OCI-LY1 (cell line): ENCODE data around the gene PIGC.

Experiments used
- H2AFZ ChIP-seq: fragments of 200-600 bp; sonication (generic), shearing (Covaris generic); 2 replicates; pipeline ENCODE4 v1.6.0; 2014; ENCODE audit warnings: antibody characterized with exemption, mild to moderate bottlenecking, low read length
- H3F3A ChIP-seq: fragments of 200-600 bp; sonication (generic), shearing (Covaris generic); 2 replicates; pipeline ENCODE4 v1.6.0; 2014; ENCODE audit warnings: mild to moderate bottlenecking, antibody characterized with exemption, low read length, moderate library complexity; ENCODE audit not compliant: insufficient read depth
- H3K27ac ChIP-seq: fragments of 200-600 bp; sonication (generic); 2 replicates; pipeline ENCODE4 v1.5.1; 2014; ENCODE audit warnings: low read length, mixed run types, mild to moderate bottlenecking, low read depth; ENCODE audit not compliant: poor library complexity, severe bottlenecking
- H3K27me3 ChIP-seq: fragments of 200-600 bp; sonication (generic); 2 replicates; pipeline ENCODE4 v1.6.0; 2014; ENCODE audit warnings: antibody characterized with exemption, mild to moderate bottlenecking, low read length, moderate library complexity; ENCODE audit not compliant: insufficient read depth
- H3K36me3 ChIP-seq: fragments of 200-600 bp; sonication (generic); 2 replicates; pipeline ENCODE4 v1.6.1; 2014; ENCODE audit warnings: mild to moderate bottlenecking, antibody characterized with exemption, low read length, moderate library complexity, mixed read lengths; ENCODE audit not compliant: insufficient read depth
- H3K4me1 ChIP-seq: fragments of 200-600 bp; sonication (generic); 2 replicates; pipeline ENCODE4 v1.5.1; 2014; ENCODE audit warnings: mild to moderate bottlenecking, low read length, moderate library complexity; ENCODE audit not compliant: insufficient read depth, severe bottlenecking
- H3K4me2 ChIP-seq: fragments of 200-600 bp; sonication (generic), shearing (Covaris generic); 2 replicates; pipeline ENCODE4 v1.6.1; 2014; ENCODE audit warnings: low read length
- H3K4me3 ChIP-seq: fragments of 200-600 bp; sonication (generic); 2 replicates; pipeline ENCODE4 v1.5.1; 2014; ENCODE audit warnings: low read length, low read depth, mild to moderate bottlenecking, mixed read lengths; ENCODE audit not compliant: poor library complexity, severe bottlenecking
- H3K79me2 ChIP-seq: fragments of 200-600 bp; shearing (Covaris generic); 2 replicates; pipeline ENCODE4 v1.6.1; 2016; ENCODE audit warnings: mixed run types, low read length, mixed read lengths; ENCODE audit not compliant: insufficient read depth
- H3K9ac ChIP-seq: fragments of 200-600 bp; sonication (generic), shearing (Covaris generic); 2 replicates; pipeline ENCODE4 v1.6.1; 2014; ENCODE audit warnings: mild to moderate bottlenecking, low read length, mixed read lengths
- H3K9me2 ChIP-seq: fragments of 200-600 bp; sonication (generic), shearing (Covaris generic); 2 replicates; pipeline ENCODE4 v1.6.1; 2014; ENCODE audit warnings: low read depth, mild to moderate bottlenecking, low read length, mixed read lengths
- H3K9me3 ChIP-seq: fragments of 200-600 bp; shearing (Covaris generic); 2 replicates; pipeline ENCODE4 v1.6.1; 2014; ENCODE audit warnings: low read length, mixed read lengths
- H4K20me1 ChIP-seq: fragments of 200-600 bp; sonication (generic), shearing (Covaris generic); 2 replicates; pipeline ENCODE4 v1.6.0; 2016; ENCODE audit warnings: mild to moderate bottlenecking, low read length; ENCODE audit not compliant: insufficient read depth
- EZH2 ChIP-seq: fragments of 200-600 bp; sonication (generic), shearing (Covaris generic); IDR thresholded peaks from 2 replicates; pipeline ENCODE4 v1.8.0; 2017; ENCODE audit warnings: borderline replicate concordance, mixed run types, mild to moderate bottlenecking, antibody characterized with exemption, low read length, moderate library complexity, mixed read lengths
- TF ChIP-seq, protein P1 (sequence below): fragments of 200-600 bp; sonication (generic), shearing (Covaris generic); IDR thresholded peaks from 2 replicates; pipeline ENCODE4 v1.5.1; 2017; ENCODE audit warnings: mild to moderate bottlenecking, antibody characterized with exemption, low read length, moderate library complexity, mixed read lengths

PIGC gene

GRCh38 chr1:172394811-172395210 is 49.1 kb downstream of the PIGC start:
- H3K36me3 ChIP-seq = no peaks in the 10 kb centered on the region
- H3F3A ChIP-seq = no peaks in the 10 kb centered on the region
- no peak overlapping the region for H3K4me3 ChIP-seq
- peak overlapping the region; percentile 54; the same call in 1 of the 2 replicates for H3K9ac ChIP-seq
- TF ChIP-seq, protein P1, sequence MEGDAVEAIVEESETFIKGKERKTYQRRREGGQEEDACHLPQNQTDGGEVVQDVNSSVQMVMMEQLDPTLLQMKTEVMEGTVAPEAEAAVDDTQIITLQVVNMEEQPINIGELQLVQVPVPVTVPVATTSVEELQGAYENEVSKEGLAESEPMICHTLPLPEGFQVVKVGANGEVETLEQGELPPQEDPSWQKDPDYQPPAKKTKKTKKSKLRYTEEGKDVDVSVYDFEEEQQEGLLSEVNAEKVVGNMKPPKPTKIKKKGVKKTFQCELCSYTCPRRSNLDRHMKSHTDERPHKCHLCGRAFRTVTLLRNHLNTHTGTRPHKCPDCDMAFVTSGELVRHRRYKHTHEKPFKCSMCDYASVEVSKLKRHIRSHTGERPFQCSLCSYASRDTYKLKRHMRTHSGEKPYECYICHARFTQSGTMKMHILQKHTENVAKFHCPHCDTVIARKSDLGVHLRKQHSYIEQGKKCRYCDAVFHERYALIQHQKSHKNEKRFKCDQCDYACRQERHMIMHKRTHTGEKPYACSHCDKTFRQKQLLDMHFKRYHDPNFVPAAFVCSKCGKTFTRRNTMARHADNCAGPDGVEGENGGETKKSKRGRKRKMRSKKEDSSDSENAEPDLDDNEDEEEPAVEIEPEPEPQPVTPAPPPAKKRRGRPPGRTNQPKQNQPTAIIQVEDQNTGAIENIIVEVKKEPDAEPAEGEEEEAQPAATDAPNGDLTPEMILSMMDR = no peak
- no peak for TF ChIP-seq EZH2
- H2AFZ ChIP-seq = no peak overlapping the region
- H3K27ac ChIP-seq = peak overlapping the region; percentile 92
- no peaks in the 10 kb centered on the region for H3K9me2 ChIP-seq
- H3K79me2 ChIP-seq = no peaks in the 10 kb centered on the region
- H3K4me2 ChIP-seq = peak overlapping the region; percentile 62; the same call in 1 of the 2 replicates
- H3K4me1 ChIP-seq = peaks cover 72% of the 10 kb centered on the region
- H4K20me1 ChIP-seq = no peaks in the 10 kb centered on the region
- H3K9me3 ChIP-seq = no peaks in the 10 kb centered on the region
- H3K27me3 ChIP-seq = no peaks in the 10 kb centered on the region

GRCh38 chr1:172394141-172394751 is 49.6 kb downstream of the PIGC start:
- peak overlapping the region; percentile 62 for H3K4me2 ChIP-seq
- H3F3A ChIP-seq = no peaks in the 10 kb centered on the region
- peak overlapping the region; percentile 31 for H3K4me3 ChIP-seq
- H3K36me3 ChIP-seq = no peaks in the 10 kb centered on the region
- TF ChIP-seq, protein P1 = no peak
- no peak for TF ChIP-seq EZH2
- no peaks in the 10 kb centered on the region for H3K79me2 ChIP-seq
- H2AFZ ChIP-seq = no peak overlapping the region
- no peaks in the 10 kb centered on the region for H3K27me3 ChIP-seq
- H3K27ac ChIP-seq = peak overlapping the region; percentile 92
- H3K9me3 ChIP-seq = no peaks in the 10 kb centered on the region
- H3K4me1 ChIP-seq = peaks cover 70% of the 10 kb centered on the region
- no peaks in the 10 kb centered on the region for H4K20me1 ChIP-seq
- peak overlapping the region; percentile 54 for H3K9ac ChIP-seq
- no peaks in the 10 kb centered on the region for H3K9me2 ChIP-seq

- Histone ChIP-seq H3K4me2 (peak overlapping the region; percentile 62), H3K79me2 (no peaks in the 10 kb centered on the region), H4K20me1 (no peaks in the 10 kb centered on the region), H3K27me3 (no peaks in the 10 kb centered on the region), H3K4me3 (peak overlapping the region; percentile 28), H3K9me2 (no peaks in the 10 kb centered on the region), H3K9me3 (no peaks in the 10 kb centered on the region), H3K36me3 (no peaks in the 10 kb centered on the region), H2AFZ (no peak overlapping the region), H3F3A (no peaks in the 10 kb centered on the region), H3K4me1 (peaks cover 61% of the 10 kb centered on the region), H3K27ac (peak overlapping the region; percentile 92), H3K9ac (peak overlapping the region; percentile 48)
- no peak for TF ChIP-seq EZH2
- TF ChIP-seq, protein P1 = no peak
Measured at GRCh38 chr1:172393354-172393753, 50.5 kb downstream of the PIGC start.
